Neuronal stem cell (in vitro differentiated cells): Measurements from ENCODE around the gene C1QTNF9B.
"Not testable (repeated sequence)": the region's sequence is repeated elsewhere in the genome, so short reads cannot be mapped to it uniquely, and the experiment has no call there.

Experiments
- DNase-seq: peaks from one replicate; pipeline ENCODE4 v3.0.0-alpha.2; 2013; ENCODE audit warnings: low spot score
- H2AFZ ChIP-seq: one replicate; pipeline ENCODE4 v1.6.1; 2013; ENCODE audit warnings: mild to moderate bottlenecking, low read length, inconsistent platforms
- H2AK5ac ChIP-seq: 2 replicates; pipeline ENCODE4 v1.6.1; 2013; ENCODE audit warnings: low read depth, mild to moderate bottlenecking, inconsistent platforms, low read length, moderate library complexity, mixed read lengths
- H2BK120ac ChIP-seq: 2 replicates; pipeline ENCODE4 v1.6.1; 2013; ENCODE audit warnings: low read depth, mild to moderate bottlenecking, inconsistent platforms, low read length, moderate library complexity, mixed read lengths
- H2BK12ac ChIP-seq: one replicate; pipeline ENCODE4 v1.6.1; 2013; ENCODE audit warnings: low read length, inconsistent platforms
- H2BK15ac ChIP-seq: 2 replicates; pipeline ENCODE4 v1.6.1; 2013; ENCODE audit warnings: mild to moderate bottlenecking, low read length, inconsistent platforms, mixed read lengths
- H2BK5ac ChIP-seq: one replicate; pipeline ENCODE4 v1.6.1; 2013; ENCODE audit warnings: inconsistent platforms, mild to moderate bottlenecking, low read length, moderate library complexity
- H3K14ac ChIP-seq: one replicate; pipeline ENCODE4 v1.6.1; 2013; ENCODE audit warnings: low read length, inconsistent platforms
- H3K18ac ChIP-seq: 2 replicates; pipeline ENCODE4 v1.6.1; 2013; ENCODE audit warnings: low read length, inconsistent platforms
- H3K23ac ChIP-seq: 2 replicates; pipeline ENCODE4 v1.6.1; 2013; ENCODE audit warnings: low read depth, mild to moderate bottlenecking, mixed read lengths, low read length, inconsistent platforms; ENCODE audit not compliant: poor library complexity
- H3K27ac ChIP-seq: replicated peaks from 3 replicates; pipeline ENCODE4 v1.5.1; 2013; ENCODE audit warnings: low read length, inconsistent platforms
- H3K27me3 ChIP-seq, 3 experiments: 2 replicates each; pipeline ENCODE4 v1.6.1; 2013; ENCODE audit warnings: low read length in 3 of 3, mild to moderate bottlenecking in 2 of 3, inconsistent platforms in 1 of 3, low read depth in 1 of 3, mixed read lengths in 1 of 3, moderate library complexity in 1 of 3; ENCODE audit not compliant: control insufficient read depth in 3 of 3, insufficient read depth in 3 of 3
- H3K36me3 ChIP-seq, 2 donors: replicated peaks in 1 of 2; 2 replicates each; pipeline ENCODE4 v1.6.1; 2013; ENCODE audit warnings: low read length in 2 of 2; ENCODE audit not compliant: control insufficient read depth in 2 of 2, insufficient read depth in 2 of 2
- H3K4ac ChIP-seq: 2 replicates; pipeline ENCODE4 v1.6.1; 2013; ENCODE audit warnings: inconsistent platforms, mild to moderate bottlenecking, low read length, moderate library complexity
- H3K4me1 ChIP-seq, 2 donors: 1 replicate in 1 of 2; 2 replicates in 1 of 2; pipeline ENCODE4 v1.6.1; 2013; ENCODE audit warnings: low read length in 2 of 2, low read depth in 1 of 2; ENCODE audit not compliant: control insufficient read depth in 2 of 2, insufficient read depth in 1 of 2
- H3K4me2 ChIP-seq: one replicate; pipeline ENCODE4 v1.6.1; 2013; ENCODE audit warnings: mild to moderate bottlenecking, low read length, inconsistent platforms; ENCODE audit not compliant: insufficient read depth, poor library complexity, severe bottlenecking
- H3K4me3 ChIP-seq, 2 donors: 2 replicates each; pipeline ENCODE4 v1.5.1; 2013; ENCODE audit warnings: low read length in 2 of 2, mild to moderate bottlenecking in 2 of 2, inconsistent platforms in 1 of 2, moderate library complexity in 1 of 2
- H3K79me1 ChIP-seq: one replicate; pipeline ENCODE4 v1.6.1; 2013; ENCODE audit warnings: low read depth, mild to moderate bottlenecking, inconsistent platforms, low read length, moderate library complexity
- H3K9ac ChIP-seq: one replicate; pipeline ENCODE4 v1.6.1; 2013; ENCODE audit warnings: mild to moderate bottlenecking, low read depth, low read length, inconsistent platforms; ENCODE audit not compliant: poor library complexity
- H3K9me3 ChIP-seq, 2 donors: replicated peaks in 1 of 2; 2 replicates each; pipeline versions ENCODE3 to v1.6.1; 2013; ENCODE audit warnings: low read length in 2 of 2, mild to moderate bottlenecking in 2 of 2, inconsistent platforms in 1 of 2, low read depth in 1 of 2, mixed read lengths in 1 of 2, moderate library complexity in 1 of 2; ENCODE audit not compliant: control insufficient read depth in 2 of 2, insufficient read depth in 1 of 2
- H4K8ac ChIP-seq: one replicate; pipeline ENCODE4 v1.6.1; 2013; ENCODE audit warnings: low read depth, mild to moderate bottlenecking, inconsistent platforms, low read length, moderate library complexity
- H4K91ac ChIP-seq: one replicate; pipeline ENCODE4 v1.6.1; 2013; ENCODE audit warnings: low read length, low read depth, mild to moderate bottlenecking, inconsistent platforms; ENCODE audit not compliant: poor library complexity
- WGBS, 2 donors: extraction: QIAGEN DNeasy Blood & Tissue Kit; methylation state at CpG; one replicate each; pipeline ENCODE4 v1.1.7; 2013; ENCODE audit warnings: missing lambda C conversion rate in 2 of 2, mixed read lengths in 1 of 2; ENCODE audit not compliant: insufficient read length in 2 of 2, insufficient replicate concordance in 1 of 2; ENCODE audit errors: extremely low coverage in 2 of 2; 5-methylcytosine and 5-hydroxymethylcytosine counted together

The C1QTNF9B gene

GRCh38 chr13:23883255-23883654 lies 14.0 kb downstream of the C1QTNF9B start:
- H3K18ac ChIP-seq = no peak overlapping the region
- no peak overlapping the region for H2BK5ac ChIP-seq
- no peak overlapping the region for H3K9ac ChIP-seq
- H2AK5ac ChIP-seq = no peak overlapping the region
- no peak overlapping the region for H4K8ac ChIP-seq
- no peaks in the 10 kb centered on the region for H3K27me3 ChIP-seq
- no peak overlapping the region for H2BK120ac ChIP-seq
- H3K4me2 ChIP-seq = no peak overlapping the region
- no peak overlapping the region for H3K4me3 ChIP-seq
- H3K36me3 ChIP-seq = peaks cover 6 to 22% of the 10 kb centered on the region in 2 donors
- H4K91ac ChIP-seq = no peak overlapping the region
- H2AFZ ChIP-seq = no peak overlapping the region
- H2BK15ac ChIP-seq = no peak overlapping the region
- WGBS, 2 donors = no CpG with 5 or more reads among the region's 4 CpGs
- H3K4ac ChIP-seq = no peak overlapping the region
- DNase-seq = no peak
- H3K9me3 ChIP-seq = no peaks in the 10 kb centered on the region
- H3K4me1 ChIP-seq = no peaks in the 10 kb centered on the region
- H2BK12ac ChIP-seq = no peak overlapping the region
- no peak overlapping the region for H3K14ac ChIP-seq
- H3K23ac ChIP-seq = no peak overlapping the region
- H3K79me1 ChIP-seq = no peaks in the 10 kb centered on the region
- H3K27ac ChIP-seq = no peak overlapping the region

- H3K4me1 ChIP-seq, H4K8ac ChIP-seq, H2BK5ac ChIP-seq, H2BK12ac ChIP-seq, H3K18ac ChIP-seq, H2BK120ac ChIP-seq, H3K4me3 ChIP-seq, H2AFZ ChIP-seq, DNase-seq, H3K27ac ChIP-seq, H3K79me1 ChIP-seq, H3K23ac ChIP-seq, H3K27me3 ChIP-seq, H2BK15ac ChIP-seq, H3K9me3 ChIP-seq, H2AK5ac ChIP-seq, H4K91ac ChIP-seq, H3K14ac ChIP-seq, H3K9ac ChIP-seq, H3K4me2 ChIP-seq, H3K4ac ChIP-seq: not testable (repeated sequence)
- no CpG with 5 or more reads among the region's 8 CpGs for WGBS, 2 donors
- peaks cover 8 to 26% of the 10 kb centered on the region in 2 donors for H3K36me3 ChIP-seq
Observed at GRCh38 chr13:23881402-23881800, 15.9 kb downstream of the C1QTNF9B start.

- not testable (repeated sequence) for H2BK5ac ChIP-seq, H3K4ac ChIP-seq, H3K27me3 ChIP-seq, H3K4me2 ChIP-seq, H3K9me3 ChIP-seq, H2BK12ac ChIP-seq, H3K27ac ChIP-seq, H3K4me3 ChIP-seq, H3K9ac ChIP-seq, H2BK15ac ChIP-seq, H2AFZ ChIP-seq, DNase-seq, H3K14ac ChIP-seq, H4K91ac ChIP-seq, H3K23ac ChIP-seq, H3K79me1 ChIP-seq, H2AK5ac ChIP-seq, H3K4me1 ChIP-seq, H2BK120ac ChIP-seq, H3K18ac ChIP-seq, H4K8ac ChIP-seq
- WGBS, 2 donors = no CpG with 5 or more reads among the region's 18 CpGs
- peaks cover 8 to 26% of the 10 kb centered on the region in 2 donors for H3K36me3 ChIP-seq
Observed at GRCh38 chr13:23880493-23881401, 16.6 kb downstream of the C1QTNF9B start.

- Histone ChIP-seq H3K18ac (no peak overlapping the region), H2AK5ac (no peak overlapping the region), H3K4me2 (no peak overlapping the region), H2BK5ac (no peak overlapping the region), H3K79me1 (no peaks in the 10 kb centered on the region), H3K23ac (no peak overlapping the region), H3K27ac (no peak overlapping the region), H2BK15ac (no peak overlapping the region), H3K4me3 (no peak overlapping the region), H2BK12ac (no peak overlapping the region), H4K8ac (no peak overlapping the region), H3K9me3 (no peaks in the 10 kb centered on the region), H2AFZ (no peak overlapping the region), H3K14ac (no peak overlapping the region), H3K36me3 (peaks cover 4 to 11% of the 10 kb centered on the region in 2 donors), H2BK120ac (no peak overlapping the region), H4K91ac (no peak overlapping the region), H3K27me3 (no peaks in the 10 kb centered on the region), H3K4ac (no peak overlapping the region), H3K4me1 (no peaks in the 10 kb centered on the region), H3K9ac (no peak overlapping the region)
- DNase-seq = no peak
- no CpG with 5 or more reads among the region's 4 CpGs for WGBS, 2 donors
Observed at GRCh38 chr13:23877286-23877685, 20.0 kb downstream of the C1QTNF9B start.
